Renal cortex interstitium (tissue), 15 donors: Measurements from ENCODE around the gene CC2D1B. TPM values are rescaled to one million over a fixed set of nuclear protein-coding genes. Genes with fewer than 3 reads are reported as not detected.
"Not testable (repeated sequence)": the region's sequence is repeated elsewhere in the genome, so short reads cannot be mapped to it uniquely, and the experiment has no call there.

Experiments
- DNase-seq, 11 donors: peaks; one replicate each; pipeline ENCODE4 v3.0.0-alpha.2; 2013; ENCODE audit warnings: low read depth in 9 of 11, low spot score in 4 of 11; ENCODE audit errors: extremely low read depth in 1 of 11
- long read RNA-seq, 16 experiments: transcript quantifications; one replicate each; lab custom pipeline, GENCODE V29; 2026
- polyA plus RNA-seq, 3 donors: library from polyadenylated mRNA; unstranded; fragments of 120-200 nt; gene quantifications; one replicate each; pipeline ENCODE4 v1.2.1, GENCODE V29; 2013; ENCODE audit not compliant: insufficient read length in 3 of 3

Gene CC2D1B
- polyA plus RNA-seq = 10 to 100 TPM; 28.6 to 38.5 (median 33.6) TPM
- long read RNA-seq, donor 1, partial matches to known transcripts = 18 of 18 reads
- long read RNA-seq, donor 1, other reads (novel, unspliced or antisense) = 0 of 18 reads
- long read RNA-seq, donor 2 = 0 reads
- long read RNA-seq, donor 3 = 0 reads
- long read RNA-seq, donor 4 = 0 reads
- long read RNA-seq, donor 5 = 0 reads
- long read RNA-seq, donor 6 = 0 reads
- long read RNA-seq, donor 7, partial matches to known transcripts = 0 of 1 reads
- long read RNA-seq, donor 7, other reads (novel, unspliced or antisense) = 0 of 1 reads
- long read RNA-seq, donor 8 = 0 reads
- long read RNA-seq, donor 9, partial matches to known transcripts = 0 of 1 reads
- long read RNA-seq, donor 9, other reads (novel, unspliced or antisense) = 0 of 1 reads
- long read RNA-seq, donor 10, partial matches to known transcripts = 18 of 18 reads
- long read RNA-seq, donor 10, other reads (novel, unspliced or antisense) = 0 of 18 reads
- long read RNA-seq, donor 11, partial matches to known transcripts = 0 of 1 reads
- long read RNA-seq, donor 11, other reads (novel, unspliced or antisense) = 0 of 1 reads
- long read RNA-seq, donor 12 = 0 reads
- long read RNA-seq, donor 13, partial matches to known transcripts = 0 of 2 reads
- long read RNA-seq, donor 13, other reads (novel, unspliced or antisense) = 0 of 2 reads
- long read RNA-seq, donor 14, partial matches to known transcripts = 0 of 2 reads
- long read RNA-seq, donor 14, other reads (novel, unspliced or antisense) = 0 of 2 reads
- long read RNA-seq, donor 15 = 0 reads
- long read RNA-seq, donor 16 = 0 reads

GRCh38 chr1:52365746-52366516 is at the start of gene CC2D1B:
Gene CC2D1B, minus strand, starts transcription at chr1:52366205. Its CDS starts 1,585 bp downstream, at chr1:52364620.
- peak; percentile 85 to 98 (median 96) for DNase-seq

GRCh38 chr1:52414942-52415341 is 48.9 kb upstream of the CC2D1B start:
- DNase-seq = no peak

- DNase-seq = no peak
Measured at GRCh38 chr1:52413410-52413989, 47.5 kb upstream of the CC2D1B start.

GRCh38 chr1:52404975-52405338 is 39.0 kb upstream of the CC2D1B start:
- no peak for DNase-seq

- DNase-seq = peak; percentile 90 to 98 (median 96)
Measured at GRCh38 chr1:52404116-52404974, 38.3 kb upstream of the CC2D1B start, which contains the start of the genes ORC1 and PRPF38A. Gene ORC1, minus strand, starts transcription at chr1:52404423. Its CDS starts 2,200 bp downstream, at chr1:52402223. Gene PRPF38A, plus strand, starts transcription at chr1:52404602. Its CDS starts 148 bp downstream, at chr1:52404750.

GRCh38 chr1:52403566-52404115 is 37.6 kb upstream of the CC2D1B start:
- peak in 5 of 11 donors; percentile 1 to 11 (median 7) for DNase-seq

- peak in 3 of 11 donors; percentile 1 to 18 (median 7) for DNase-seq
Measured at GRCh38 chr1:52402860-52403240, 36.8 kb upstream of the CC2D1B start.

- DNase-seq = no peak
Measured at GRCh38 chr1:52400131-52400530, 34.1 kb upstream of the CC2D1B start.

- no peak for DNase-seq
Measured at GRCh38 chr1:52399629-52400028, 33.6 kb upstream of the CC2D1B start.

- no peak for DNase-seq
Measured at GRCh38 chr1:52393174-52393573, 27.2 kb upstream of the CC2D1B start.

- DNase-seq = no peak
Measured at GRCh38 chr1:52386458-52386857, 20.5 kb upstream of the CC2D1B start.

- DNase-seq = no peak
Measured at GRCh38 chr1:52385376-52385775, 19.4 kb upstream of the CC2D1B start.

GRCh38 chr1:52369851-52370250 is 3.8 kb upstream of the CC2D1B start:
- not testable (repeated sequence) for DNase-seq

GRCh38 chr1:52368383-52369172 is 2.6 kb upstream of the CC2D1B start:
- peak in 5 of 11 donors; percentile 11 to 45 (median 40) for DNase-seq

GRCh38 chr1:52367272-52367671 is 1.3 kb upstream of the CC2D1B start:
- DNase-seq = no peak

- no peak for DNase-seq
Measured at GRCh38 chr1:52366517-52366827, 467 bp upstream of the CC2D1B start.
